WTC11 (cell line): ENCODE measurements around the gene KCNC3.

ENCODE experiments used
- ATF1 ChIP-seq: sonication (generic); formaldehyde crosslinking; IDR thresholded peaks from 2 replicates; pipeline ENCODE4 v1.8.1; 2023; ENCODE audit warnings: mild to moderate bottlenecking, moderate library complexity, missing genetic modification reagents
- GABPB1 ChIP-seq: sonication (generic); formaldehyde crosslinking; IDR thresholded peaks from 2 replicates; pipeline ENCODE4 v1.8.1; 2023; ENCODE audit warnings: mild to moderate bottlenecking, missing genetic modification reagents
- IRF2 ChIP-seq: sonication (generic); formaldehyde crosslinking; IDR thresholded peaks from 2 replicates; pipeline ENCODE4 v1.8.0; 2022; ENCODE audit warnings: low read depth, missing genetic modification reagents, borderline replicate concordance
- NFYB ChIP-seq: sonication (generic); formaldehyde crosslinking; conservative IDR thresholded peaks from 2 replicates; pipeline ENCODE4 v1.8.0; 2022; ENCODE audit warnings: low read depth, missing genetic modification reagents
- TEAD4 ChIP-seq: sonication (generic); formaldehyde crosslinking; IDR thresholded peaks from 2 replicates; pipeline ENCODE4 v1.8.0; 2022; ENCODE audit warnings: mild to moderate bottlenecking, missing genetic modification reagents
- ZNF121 ChIP-seq: sonication (generic); formaldehyde crosslinking; IDR thresholded peaks from 2 replicates; pipeline ENCODE4 v1.8.0; 2023; ENCODE audit warnings: missing genetic modification reagents
- ZNF232 ChIP-seq: sonication (generic); formaldehyde crosslinking; IDR thresholded peaks from 2 replicates; pipeline ENCODE4 v1.8.0; 2022; ENCODE audit warnings: mild to moderate bottlenecking, missing genetic modification reagents
- TF ChIP-seq, protein P1 (sequence below): fragments of 250-450 bp; sonication (Bioruptor Pico); IDR thresholded peaks from 2 replicates; pipeline ENCODE4 v1.9.0; 2021; ENCODE audit warnings: moderate library complexity, mild to moderate bottlenecking, inconsistent platforms, borderline replicate concordance
- TF ChIP-seq, protein P2 (sequence below): fragments of 200-600 bp; IDR thresholded peaks from 2 replicates; pipeline ENCODE4 v1.8.0; 2022; ENCODE audit warnings: antibody characterized with exemption
- TF ChIP-seq, protein P3 (sequence below): sonication (generic); formaldehyde crosslinking; IDR thresholded peaks from 2 replicates; pipeline ENCODE4 v1.8.0; 2022; ENCODE audit warnings: mild to moderate bottlenecking, missing genetic modification reagents
- TF ChIP-seq, protein P4 (sequence below): sonication (generic); formaldehyde crosslinking; IDR thresholded peaks from 2 replicates; pipeline ENCODE4 v1.8.1; 2023; ENCODE audit warnings: mild to moderate bottlenecking, missing genetic modification reagents, moderate library complexity

DNA sequence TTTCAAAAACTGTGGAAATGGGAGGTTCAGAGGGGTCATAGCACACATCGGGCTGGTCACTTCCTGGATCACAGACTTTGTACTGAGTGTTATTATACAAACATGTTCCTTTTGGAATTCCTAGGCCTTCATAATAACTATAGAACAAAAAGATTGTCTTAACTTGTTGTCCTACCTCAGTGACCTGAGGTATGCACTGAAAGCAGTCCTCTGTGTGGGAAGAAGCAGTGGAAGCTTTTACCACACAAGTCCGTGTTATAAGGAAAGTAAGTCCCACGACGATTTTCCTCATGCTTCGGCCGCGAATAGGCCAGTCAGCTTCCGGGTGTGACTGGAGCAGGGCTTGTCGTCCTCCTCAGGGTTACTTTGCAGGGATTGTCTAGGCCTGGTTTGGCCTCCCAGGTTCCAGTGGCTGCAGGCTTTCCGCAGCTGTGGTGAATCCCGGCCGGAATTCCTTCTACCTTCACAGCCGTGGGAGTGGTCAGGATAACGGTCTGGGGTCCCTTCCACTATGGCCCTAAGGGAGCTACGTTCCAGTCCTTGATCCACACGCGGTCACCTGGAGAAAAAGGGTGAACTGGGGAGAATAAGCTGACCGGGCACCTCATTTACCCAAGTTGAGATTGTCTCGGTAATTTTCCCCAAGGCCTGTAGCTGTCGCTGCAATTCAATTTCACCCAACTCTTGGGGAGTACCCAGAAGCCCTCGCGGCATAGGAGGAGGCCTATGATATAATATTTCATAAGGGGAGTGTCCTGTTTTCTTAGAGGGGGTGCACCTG is 20.3 kb upstream of the KCNC3 start:
- TF ChIP-seq GABPB1 (CRISPR knock-in tag): no peak
- TF ChIP-seq NFYB (CRISPR knock-in tag): no peak
- TF ChIP-seq, protein P1, sequence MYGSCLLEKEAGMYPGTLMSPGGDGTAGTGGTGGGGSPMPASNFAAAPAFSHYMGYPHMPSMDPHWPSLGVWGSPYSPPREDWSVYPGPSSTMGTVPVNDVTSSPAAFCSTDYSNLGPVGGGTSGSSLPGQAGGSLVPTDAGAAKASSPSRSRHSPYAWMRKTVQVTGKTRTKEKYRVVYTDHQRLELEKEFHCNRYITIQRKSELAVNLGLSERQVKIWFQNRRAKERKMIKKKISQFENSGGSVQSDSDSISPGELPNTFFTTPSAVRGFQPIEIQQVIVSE (CRISPR knock-in tag): no peak
- TF ChIP-seq, protein P2, sequence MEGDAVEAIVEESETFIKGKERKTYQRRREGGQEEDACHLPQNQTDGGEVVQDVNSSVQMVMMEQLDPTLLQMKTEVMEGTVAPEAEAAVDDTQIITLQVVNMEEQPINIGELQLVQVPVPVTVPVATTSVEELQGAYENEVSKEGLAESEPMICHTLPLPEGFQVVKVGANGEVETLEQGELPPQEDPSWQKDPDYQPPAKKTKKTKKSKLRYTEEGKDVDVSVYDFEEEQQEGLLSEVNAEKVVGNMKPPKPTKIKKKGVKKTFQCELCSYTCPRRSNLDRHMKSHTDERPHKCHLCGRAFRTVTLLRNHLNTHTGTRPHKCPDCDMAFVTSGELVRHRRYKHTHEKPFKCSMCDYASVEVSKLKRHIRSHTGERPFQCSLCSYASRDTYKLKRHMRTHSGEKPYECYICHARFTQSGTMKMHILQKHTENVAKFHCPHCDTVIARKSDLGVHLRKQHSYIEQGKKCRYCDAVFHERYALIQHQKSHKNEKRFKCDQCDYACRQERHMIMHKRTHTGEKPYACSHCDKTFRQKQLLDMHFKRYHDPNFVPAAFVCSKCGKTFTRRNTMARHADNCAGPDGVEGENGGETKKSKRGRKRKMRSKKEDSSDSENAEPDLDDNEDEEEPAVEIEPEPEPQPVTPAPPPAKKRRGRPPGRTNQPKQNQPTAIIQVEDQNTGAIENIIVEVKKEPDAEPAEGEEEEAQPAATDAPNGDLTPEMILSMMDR: no peak
- TF ChIP-seq, protein P3, sequence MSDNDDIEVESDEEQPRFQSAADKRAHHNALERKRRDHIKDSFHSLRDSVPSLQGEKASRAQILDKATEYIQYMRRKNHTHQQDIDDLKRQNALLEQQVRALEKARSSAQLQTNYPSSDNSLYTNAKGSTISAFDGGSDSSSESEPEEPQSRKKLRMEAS (CRISPR knock-in tag): no peak
- TF ChIP-seq TEAD4: no peak
- no peak for TF ChIP-seq ATF1 (CRISPR knock-in tag)
- no peak for TF ChIP-seq ZNF121 (CRISPR knock-in tag)
- TF ChIP-seq ZNF232 (CRISPR knock-in tag): no peak
- no peak for TF ChIP-seq IRF2
- TF ChIP-seq, protein P4, sequence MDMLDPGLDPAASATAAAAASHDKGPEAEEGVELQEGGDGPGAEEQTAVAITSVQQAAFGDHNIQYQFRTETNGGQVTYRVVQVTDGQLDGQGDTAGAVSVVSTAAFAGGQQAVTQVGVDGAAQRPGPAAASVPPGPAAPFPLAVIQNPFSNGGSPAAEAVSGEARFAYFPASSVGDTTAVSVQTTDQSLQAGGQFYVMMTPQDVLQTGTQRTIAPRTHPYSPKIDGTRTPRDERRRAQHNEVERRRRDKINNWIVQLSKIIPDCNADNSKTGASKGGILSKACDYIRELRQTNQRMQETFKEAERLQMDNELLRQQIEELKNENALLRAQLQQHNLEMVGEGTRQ: no peak
